GM23248 (cell line): ENCODE results near the gene RNF11. TPM values are rescaled to one million over a fixed set of nuclear protein-coding genes. Genes with fewer than 3 reads are reported as not detected.

Experiments
- DNase-seq: peaks from one replicate; pipeline ENCODE4 v3.0.0-alpha.2; 2015
- H2AFZ ChIP-seq: fragments of 200-600 bp; sonication (generic); 2 replicates; pipeline ENCODE4 v1.6.1; 2016; ENCODE audit warnings: antibody characterized with exemption
- H3F3A ChIP-seq: fragments of 200-600 bp; sonication (generic); 2 replicates; pipeline ENCODE4 v1.6.1; 2016; ENCODE audit warnings: mild to moderate bottlenecking, antibody characterized with exemption, mixed run types; ENCODE audit not compliant: insufficient read depth
- H3K27ac ChIP-seq: fragments of 200-600 bp; sonication (generic); 2 replicates; pipeline ENCODE4 v1.5.1; 2016; ENCODE audit warnings: mild to moderate bottlenecking
- H3K27me3 ChIP-seq: fragments of 200-600 bp; sonication (generic); replicated peaks from 2 replicates; pipeline ENCODE4 v1.6.1; 2016; ENCODE audit warnings: mild to moderate bottlenecking; ENCODE audit not compliant: insufficient read depth
- H3K36me3 ChIP-seq: fragments of 200-600 bp; sonication (generic); 2 replicates; pipeline ENCODE4 v1.6.1; 2016; ENCODE audit warnings: low read depth, mild to moderate bottlenecking
- H3K4me1 ChIP-seq: fragments of 200-600 bp; sonication (generic); 2 replicates; pipeline ENCODE4 v1.6.1; 2016; ENCODE audit warnings: mild to moderate bottlenecking; ENCODE audit not compliant: insufficient read depth
- H3K4me2 ChIP-seq: fragments of 200-600 bp; sonication (generic); one replicate; pipeline ENCODE4 v1.6.1; 2016; ENCODE audit warnings: mild to moderate bottlenecking; ENCODE audit not compliant: unreplicated experiment
- H3K4me3 ChIP-seq: fragments of 200-600 bp; sonication (generic); 2 replicates; pipeline ENCODE4 v1.5.1; 2016; ENCODE audit warnings: mild to moderate bottlenecking
- H3K79me2 ChIP-seq: fragments of 200-600 bp; sonication (generic); 2 replicates; pipeline ENCODE4 v1.6.1; 2016; ENCODE audit warnings: mild to moderate bottlenecking; ENCODE audit not compliant: insufficient read depth
- H3K9ac ChIP-seq: fragments of 200-600 bp; sonication (generic); 2 replicates; pipeline ENCODE4 v1.6.1; 2016; ENCODE audit warnings: mild to moderate bottlenecking
- H3K9me2 ChIP-seq: fragments of 200-600 bp; sonication (generic); 2 replicates; pipeline ENCODE4 v1.6.1; 2016; ENCODE audit warnings: mixed run types, mild to moderate bottlenecking, moderate library complexity; ENCODE audit not compliant: insufficient read depth
- H3K9me3 ChIP-seq: fragments of 200-600 bp; sonication (generic); one replicate; pipeline ENCODE4 v1.6.1; 2017; ENCODE audit warnings: low read depth
- H4K20me1 ChIP-seq: fragments of 200-600 bp; sonication (generic); 2 replicates; pipeline ENCODE4 v1.6.0; 2016; ENCODE audit not compliant: insufficient read depth
- EZH2 ChIP-seq: fragments of 200-600 bp; sonication (generic); IDR thresholded peaks from 2 replicates; pipeline ENCODE4 v1.6.1; 2018; ENCODE audit warnings: antibody characterized with exemption, mild to moderate bottlenecking; ENCODE audit not compliant: insufficient read depth, poor library complexity, severe bottlenecking
- EZH2phosphoT487 ChIP-seq: fragments of 200-600 bp; sonication (generic); IDR thresholded peaks from 2 replicates; pipeline ENCODE4 v1.6.1; 2018; ENCODE audit warnings: antibody characterized with exemption, moderate library complexity, mild to moderate bottlenecking, low read depth; ENCODE audit not compliant: insufficient read depth
- WGBS, 2 experiments: methylation state at CpG; one replicate each; pipeline ENCODE4 v1.1.6; 2015 to 2017; ENCODE audit warnings: low lambda C conversion rate in 2 of 2, low coverage in 1 of 2; ENCODE audit errors: missing lambda C conversion rate in 2 of 2; 5-methylcytosine and 5-hydroxymethylcytosine counted together
- in situ Hi-C: fragments of 300-500 bp; cut with MboI; formaldehyde crosslinking; loops from 2 replicates; pipeline ENCODE4 v1.15.0; 2020
- polyA plus RNA-seq: library from polyadenylated mRNA; unstranded; fragments of >200 nt; fragmentation: Nextera tagmentation; extraction: Ambion mirVana; gene quantifications from 2 replicates; pipeline ENCODE4 v1.2.1, GENCODE V29; 2016
- total RNA-seq: library from RNA; depleted of rRNA; stranded (reverse); fragments of >200 nt; shearing (Covaris generic); gene quantifications from 2 replicates; pipeline ENCODE4 v1.2.3, GENCODE V29; 2014; rRNA removed

The RNF11 gene
- total and polyA plus RNA-seq, 2 experiments from 2014 or later, result 94.1 to 128 TPM

GRCh38 chr1:51317798-51318197, 81.7 kb downstream of the RNF11 start:
- no peak overlapping the region for H3K4me2 ChIP-seq
- no peaks in the 10 kb centered on the region for H3F3A ChIP-seq
- H3K79me2 ChIP-seq, result no peaks in the 10 kb centered on the region
- no peak for TF ChIP-seq EZH2phosphoT487
- no peak for TF ChIP-seq EZH2
- peaks cover 15% of the 10 kb centered on the region for H3K4me1 ChIP-seq
- 83 to 87% methylated on average over 7 of the region's 7 CpGs for WGBS, 2 experiments
- H3K9me2 ChIP-seq, result no peaks in the 10 kb centered on the region
- no peak overlapping the region for H3K27ac ChIP-seq
- H3K27me3 ChIP-seq, result no peaks in the 10 kb centered on the region
- no peaks in the 10 kb centered on the region for H3K9me3 ChIP-seq
- H3K36me3 ChIP-seq, result no peaks in the 10 kb centered on the region
- H4K20me1 ChIP-seq, result no peaks in the 10 kb centered on the region
- H3K4me3 ChIP-seq, result no peak overlapping the region
- DNase-seq, result no peak
- H2AFZ ChIP-seq, result no peak overlapping the region
- no peak overlapping the region for H3K9ac ChIP-seq
- in situ Hi-C loops, result no loop called here

GRCh38 chr1:51320967-51321923, 85.2 kb downstream of the RNF11 start:
- H3F3A ChIP-seq, result no peaks in the 10 kb centered on the region
- H3K36me3 ChIP-seq, result no peaks in the 10 kb centered on the region
- H3K9me2 ChIP-seq, result no peaks in the 10 kb centered on the region
- 90 to 92% methylated on average over 11 of the region's 11 CpGs for WGBS, 2 experiments
- no peaks in the 10 kb centered on the region for H3K79me2 ChIP-seq
- H3K9ac ChIP-seq, result no peak overlapping the region
- no peak overlapping the region for H3K4me2 ChIP-seq
- H2AFZ ChIP-seq, result no peak overlapping the region
- no peaks in the 10 kb centered on the region for H3K9me3 ChIP-seq
- no peak for DNase-seq
- no peaks in the 10 kb centered on the region for H3K4me1 ChIP-seq
- H3K27me3 ChIP-seq, result no peaks in the 10 kb centered on the region
- H3K27ac ChIP-seq, result no peak overlapping the region
- in situ Hi-C loops, result no loop called here
- H3K4me3 ChIP-seq, result no peak overlapping the region
- H4K20me1 ChIP-seq, result no peaks in the 10 kb centered on the region
- TF ChIP-seq EZH2phosphoT487 (no peak), EZH2 (no peak)

- in situ Hi-C loops, result no loop called here
Observed at GRCh38 chr1:51321924-51322280, 85.8 kb downstream of the RNF11 start.

GRCh38 chr1:51322417-51323101, 86.5 kb downstream of the RNF11 start:
- WGBS, 2 experiments, result 71 to 77% methylated on average over 4 of the region's 4 CpGs

More at GRCh38 chr1:51321924-51322280, 85.8 kb downstream of the RNF11 start:
- Histone ChIP-seq H3K27me3 (no peaks in the 10 kb centered on the region), H3K79me2 (no peaks in the 10 kb centered on the region), H3K9ac (no peak overlapping the region), H3K27ac (no peak overlapping the region), H3K9me2 (no peaks in the 10 kb centered on the region), H4K20me1 (no peaks in the 10 kb centered on the region), H3K9me3 (no peaks in the 10 kb centered on the region), H3K36me3 (no peaks in the 10 kb centered on the region), H3K4me3 (no peak overlapping the region), H3F3A (no peaks in the 10 kb centered on the region), H3K4me2 (no peak overlapping the region), H3K4me1 (no peaks in the 10 kb centered on the region), H2AFZ (no peak overlapping the region)
- no peak for TF ChIP-seq EZH2phosphoT487
- no peak for TF ChIP-seq EZH2
- WGBS, 2 experiments, result 64 to 75% methylated on average over 2 of the region's 2 CpGs
- no peak for DNase-seq

More at GRCh38 chr1:51322417-51323101, 86.5 kb downstream of the RNF11 start:
- H3K9me2 ChIP-seq, result no peaks in the 10 kb centered on the region
- DNase-seq, result no peak
- H4K20me1 ChIP-seq, result no peaks in the 10 kb centered on the region
- no peak overlapping the region for H3K4me3 ChIP-seq
- H3K36me3 ChIP-seq, result no peaks in the 10 kb centered on the region
- no peak overlapping the region for H3K4me2 ChIP-seq
- in situ Hi-C loops, result no loop called here
- H3K79me2 ChIP-seq, result no peaks in the 10 kb centered on the region
- H3K9ac ChIP-seq, result no peak overlapping the region
- H2AFZ ChIP-seq, result no peak overlapping the region
- no peak overlapping the region for H3K27ac ChIP-seq
- no peaks in the 10 kb centered on the region for H3F3A ChIP-seq
- H3K4me1 ChIP-seq, result no peaks in the 10 kb centered on the region
- no peaks in the 10 kb centered on the region for H3K9me3 ChIP-seq
- H3K27me3 ChIP-seq, result no peaks in the 10 kb centered on the region
- no peak for TF ChIP-seq EZH2phosphoT487
- no peak for TF ChIP-seq EZH2

Other genes starting within 250 kb of the RNF11 start
- not detected in 2 replicates for gene C1orf185, start 134.0 kb upstream of the RNF11 start, total RNA-seq
- not detected in 2 replicates for gene C1orf185, start 134.0 kb upstream of the RNF11 start, polyA plus RNA-seq
- not detected in 2 replicates for gene TTC39A, start 94.3 kb downstream of the RNF11 start, total RNA-seq
- gene TTC39A, start 94.3 kb downstream of the RNF11 start, polyA plus RNA-seq, result 0.15 TPM in 1 of 2 replicates, not detected in the other